ENCODE measurements around the gene OSBPL1A. TPM values are rescaled to one million over a fixed set of nuclear protein-coding genes. Genes with fewer than 3 reads are reported as not detected.

Gene OSBPL1A
- total and polyA plus RNA-seq, 11 donors: 32.8 to 85.4 (median 71.0) TPM

DNA sequence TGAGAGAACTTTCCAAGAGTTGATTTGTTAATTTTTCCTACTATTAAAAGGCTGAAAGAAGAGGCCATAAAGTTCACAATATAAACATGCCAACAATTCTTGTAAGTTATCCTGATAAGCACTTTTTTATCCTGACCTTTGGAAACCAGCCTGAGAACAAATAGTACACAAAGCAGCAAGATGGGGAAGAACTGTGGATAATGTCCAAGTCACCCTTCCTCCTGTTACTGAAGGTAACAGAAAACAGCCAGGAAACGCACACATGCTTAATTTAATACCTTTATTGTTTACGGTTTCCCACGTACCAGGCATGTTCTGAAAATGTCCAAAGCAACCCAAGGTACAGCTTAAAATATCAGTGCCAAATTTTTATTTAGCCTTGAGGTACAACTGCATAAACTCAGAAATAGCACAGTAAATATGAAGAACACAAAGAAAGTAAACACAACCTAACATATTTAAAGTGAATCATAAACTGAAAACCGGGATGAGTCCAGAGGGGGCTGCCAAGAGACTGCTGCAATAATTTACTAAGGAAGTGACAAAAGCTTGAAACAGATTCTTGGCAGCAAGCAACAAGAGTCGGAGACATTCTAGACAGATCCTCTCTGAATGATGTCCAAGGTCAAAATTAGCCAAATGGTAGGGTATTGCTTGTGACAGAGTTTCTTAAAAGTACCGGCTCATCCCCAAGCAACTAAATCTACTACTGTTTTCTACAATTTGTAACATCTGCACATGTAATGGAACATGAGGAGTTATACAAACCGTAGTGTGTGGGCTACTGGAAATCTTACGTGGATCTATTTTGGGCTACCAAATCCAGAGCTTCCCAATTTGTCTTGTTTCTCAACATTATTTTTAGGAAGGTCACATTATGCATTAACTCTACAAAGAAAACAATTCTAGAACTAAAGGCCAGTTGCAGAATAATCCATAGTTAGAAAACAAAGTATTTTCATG, 165.6 kb downstream of the OSBPL1A start:
- DNase-seq: peak in 1 of 5 donors; percentile 18
- Histone ChIP-seq H3K4me3 (peak overlapping the region in 4 of 12 donors; percentile 1 to 27 (median 10)), H3K27ac (peak overlapping the region; percentile 56 to 83 (median 69)), H3K9me3 (no peaks in the 10 kb centered on the region), H3K4me1 (peaks cover 7 to 60% (median 43%) of the 10 kb centered on the region in 12 donors), H3K27me3 (no peaks in the 10 kb centered on the region), H3K36me3 (peaks cover 0 to 27% (median 4%) of the 10 kb centered on the region in 9 donors)
- no peak for TF ChIP-seq POLR2A (IDR thresholded peaks at IDR 0.05)
- TF ChIP-seq, protein P1, sequence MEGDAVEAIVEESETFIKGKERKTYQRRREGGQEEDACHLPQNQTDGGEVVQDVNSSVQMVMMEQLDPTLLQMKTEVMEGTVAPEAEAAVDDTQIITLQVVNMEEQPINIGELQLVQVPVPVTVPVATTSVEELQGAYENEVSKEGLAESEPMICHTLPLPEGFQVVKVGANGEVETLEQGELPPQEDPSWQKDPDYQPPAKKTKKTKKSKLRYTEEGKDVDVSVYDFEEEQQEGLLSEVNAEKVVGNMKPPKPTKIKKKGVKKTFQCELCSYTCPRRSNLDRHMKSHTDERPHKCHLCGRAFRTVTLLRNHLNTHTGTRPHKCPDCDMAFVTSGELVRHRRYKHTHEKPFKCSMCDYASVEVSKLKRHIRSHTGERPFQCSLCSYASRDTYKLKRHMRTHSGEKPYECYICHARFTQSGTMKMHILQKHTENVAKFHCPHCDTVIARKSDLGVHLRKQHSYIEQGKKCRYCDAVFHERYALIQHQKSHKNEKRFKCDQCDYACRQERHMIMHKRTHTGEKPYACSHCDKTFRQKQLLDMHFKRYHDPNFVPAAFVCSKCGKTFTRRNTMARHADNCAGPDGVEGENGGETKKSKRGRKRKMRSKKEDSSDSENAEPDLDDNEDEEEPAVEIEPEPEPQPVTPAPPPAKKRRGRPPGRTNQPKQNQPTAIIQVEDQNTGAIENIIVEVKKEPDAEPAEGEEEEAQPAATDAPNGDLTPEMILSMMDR (IDR thresholded peaks at IDR 0.05): no peak
- intact Hi-C loops (cut with DNase I): loop anchor here in 6 of 10 donors (2.0 to 5.0 kb wide), 3 partner anchors 35 to 40 kb away; no protein-coding TSS in a partner anchor
- peak; percentile 63 to 73 (median 65) for ATAC-seq
- WGBS, 4 donors: 10 to 20% (median 12%) methylated on average over 8 of the region's 8 CpGs

DNA sequence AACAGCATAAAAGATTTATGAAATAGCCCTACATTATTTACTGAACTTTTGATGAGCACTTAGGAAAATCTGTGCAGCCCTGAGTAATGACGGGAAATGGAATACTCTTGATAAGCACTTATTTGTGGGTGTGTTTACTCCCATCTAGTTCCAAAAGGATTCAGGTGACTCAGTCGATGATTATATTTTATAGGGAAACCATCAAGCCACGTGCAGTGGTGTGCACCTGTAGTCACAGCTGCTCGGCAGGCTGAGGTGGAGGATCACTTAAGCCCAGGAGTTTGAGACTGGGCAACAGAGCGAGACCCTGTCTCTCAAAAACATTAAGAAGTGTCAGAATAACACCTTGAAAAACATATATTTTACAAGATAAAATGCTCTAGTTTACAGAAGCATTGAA, 166.9 kb downstream of the OSBPL1A start:
- Histone ChIP-seq H3K27me3 (no peaks in the 10 kb centered on the region), H3K27ac (peak overlapping the region; percentile 64 to 83 (median 69)), H3K4me1 (peaks cover 7 to 60% (median 43%) of the 10 kb centered on the region in 12 donors), H3K36me3 (peaks cover 0 to 14% (median 0%) of the 10 kb centered on the region in 9 donors), H3K4me3 (no peak overlapping the region), H3K9me3 (no peaks in the 10 kb centered on the region)
- WGBS, 4 donors: 71 to 85% (median 80%) methylated on average over 5 of the region's 5 CpGs
- intact Hi-C loops (cut with DNase I): loop anchor here in 5 of 10 donors (5.0 kb wide), 2 partner anchors 37 to 42 kb away; no protein-coding TSS in a partner anchor
- DNase-seq (no peak), ATAC-seq (no peak)
- TF ChIP-seq POLR2A (IDR thresholded peaks at IDR 0.05): no peak
- TF ChIP-seq, protein P1 (IDR thresholded peaks at IDR 0.05): no peak

DNA sequence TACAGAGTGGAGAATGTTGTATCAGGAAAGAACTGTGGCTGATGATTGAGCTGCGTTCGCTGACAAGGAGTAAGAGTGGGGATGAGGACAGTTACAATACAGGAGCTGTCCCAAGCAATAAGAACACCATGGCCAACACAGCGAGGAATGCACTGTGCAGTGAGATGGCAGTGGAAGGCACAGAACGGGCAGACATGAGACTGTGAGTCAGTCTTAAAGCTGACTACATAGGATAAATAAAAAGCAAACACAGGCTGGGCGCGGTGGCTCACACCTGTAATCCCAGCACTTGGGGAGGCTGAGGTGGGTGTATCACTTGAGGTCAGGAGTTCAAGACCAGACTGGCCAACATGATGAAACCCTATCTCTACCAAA, 169.0 kb downstream of the OSBPL1A start:
- 87 to 96% (median 94%) methylated on average over 6 of the region's 6 CpGs for WGBS, 4 donors
- no peaks in the 10 kb centered on the region for H3K9me3 ChIP-seq
- no peak for DNase-seq
- peaks cover 0 to 18% (median 7%) of the 10 kb centered on the region in 9 donors for H3K36me3 ChIP-seq
- intact Hi-C loops (cut with DNase I): no loop called here
- peak overlapping the region in 1 of 12 donors; percentile 3 for H3K27ac ChIP-seq
- TF ChIP-seq, protein P1 (IDR thresholded peaks at IDR 0.05): no peak
- H3K4me3 ChIP-seq: no peak overlapping the region
- H3K4me1 ChIP-seq: peaks cover 7 to 55% (median 32%) of the 10 kb centered on the region in 12 donors
- H3K27me3 ChIP-seq: no peaks in the 10 kb centered on the region
- ATAC-seq: peak in 1 of 4 donors; percentile 19

DNA sequence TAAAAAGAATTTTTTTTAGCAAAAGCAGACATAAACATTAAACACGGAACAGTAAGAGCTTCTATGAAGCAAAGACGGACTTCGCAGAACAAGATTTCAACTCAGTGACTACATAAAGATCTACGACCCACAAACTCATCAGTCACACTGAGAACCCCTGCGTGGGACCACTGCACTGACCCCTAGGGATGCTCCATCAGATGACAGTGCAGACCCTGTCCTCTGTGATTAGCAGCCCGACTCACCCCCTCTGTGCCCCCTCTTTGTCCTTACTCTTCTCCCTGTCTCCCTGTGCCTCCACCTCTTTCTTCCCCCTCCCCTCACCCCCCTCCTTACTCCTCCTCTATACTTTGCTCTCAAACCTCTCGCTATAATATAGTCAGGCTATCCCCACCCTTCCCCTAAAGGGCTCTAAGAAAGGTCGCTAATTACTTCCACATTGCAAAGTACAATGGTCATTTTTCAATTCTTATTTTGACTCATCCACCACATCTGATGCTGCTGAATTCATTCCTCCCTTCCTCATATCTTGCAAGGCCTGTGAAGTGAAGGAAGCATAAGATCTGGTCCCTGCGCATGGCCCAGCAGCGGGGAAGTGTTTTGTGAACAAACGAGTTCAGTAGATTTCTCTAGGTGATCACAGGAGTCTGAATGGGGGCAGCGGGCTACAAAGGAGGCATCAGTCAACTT, 169.5 kb downstream of the OSBPL1A start:
- peaks cover 0 to 18% (median 7%) of the 10 kb centered on the region in 9 donors for H3K36me3 ChIP-seq
- 93 to 94% (median 93%) methylated on average over 12 of the region's 12 CpGs for WGBS, 4 donors
- no peak for DNase-seq
- H3K4me3 ChIP-seq: no peak overlapping the region
- no peak for ATAC-seq
- no peak overlapping the region for H3K27ac ChIP-seq
- intact Hi-C loops (cut with DNase I): no loop called here
- peaks cover 5 to 51% (median 28%) of the 10 kb centered on the region in 12 donors for H3K4me1 ChIP-seq
- no peaks in the 10 kb centered on the region for H3K27me3 ChIP-seq
- H3K9me3 ChIP-seq: no peaks in the 10 kb centered on the region
- TF ChIP-seq, protein P1 (IDR thresholded peaks at IDR 0.05): no peak
- no peak for TF ChIP-seq POLR2A (IDR thresholded peaks at IDR 0.05)

All from heart left ventricle (tissue), 16 donors.